Psoas muscle (tissue), 8 donors: ENCODE results near the gene LBR. TPM values are rescaled to one million over a fixed set of nuclear protein-coding genes. Genes with fewer than 3 reads are reported as not detected.
A peak's percentile ranks its signal among the peaks of the same experiment; 100 is the strongest.

Source experiments
- ATAC-seq, 4 donors: fragments of 200-7000 bp; cut with Tn5 transposase; one replicate each; pipeline ENCODE4 v1.9.1; 2020; ENCODE audit warnings: moderate library complexity in 3 of 4, mild to moderate bottlenecking in 2 of 4
- DNase-seq, 2 donors: peaks; one replicate each; pipeline ENCODE4 v3.0.0-alpha.2; 2020
- H3K27ac ChIP-seq: fragments of 200-600 bp; one replicate; pipeline ENCODE4 v1.8.0; 2022
- H3K27me3 ChIP-seq, 3 donors: fragments of 200-600 bp in 1 of 3; one replicate each; pipeline versions ENCODE4 v1.6.1 to v1.8.0; 2013 to 2022; ENCODE audit warnings: low read length in 2 of 3, mild to moderate bottlenecking in 2 of 3, moderate library complexity in 1 of 3; ENCODE audit not compliant: insufficient read depth in 3 of 3
- H3K36me3 ChIP-seq, 2 donors: fragments of 200-600 bp in 1 of 2; one replicate each; pipeline versions ENCODE4 v1.6.1 to v1.8.0; 2013 to 2022; ENCODE audit warnings: low read depth in 1 of 2, mild to moderate bottlenecking in 1 of 2, moderate library complexity in 1 of 2; ENCODE audit not compliant: insufficient read depth in 1 of 2
- H3K4me1 ChIP-seq: fragments of 200-600 bp; one replicate; pipeline ENCODE4 v1.8.0; 2022
- H3K4me3 ChIP-seq: fragments of 200-600 bp; one replicate; pipeline ENCODE4 v1.8.0; 2022; ENCODE audit warnings: mild to moderate bottlenecking
- H3K9me3 ChIP-seq: fragments of 200-600 bp; one replicate; pipeline ENCODE4 v1.8.0; 2022
- CTCF ChIP-seq: fragments of 200-600 bp; IDR thresholded peaks from one replicate; pipeline ENCODE4 v1.8.0; 2022; ENCODE audit warnings: antibody characterized with exemption
- WGBS, 3 donors: extraction: QIAGEN DNeasy Blood & Tissue Kit; methylation state at CpG; one replicate each; pipeline versions ENCODE4 v1.1.6 to v1.1.7; 2013; 5-methylcytosine and 5-hydroxymethylcytosine counted together
- intact Hi-C, 2 donors: fragments of 100-400 bp; cut with DNase I; formaldehyde crosslinking; loops; one replicate each; pipeline versions ENCODE4 v1.11.0 to v1.14.2; 2022
- polyA plus RNA-seq, 3 donors: library from polyadenylated mRNA; stranded (reverse); fragments of 200-250 nt; gene quantifications; one replicate each; pipeline ENCODE4 v1.2.3, GENCODE V29; 2013
- total RNA-seq, 4 donors: library from RNA; stranded (reverse); fragmentation: NEBNext Ultra II Directional in 2 of 4; extraction: Animal tissue kit (Norgen Biotek cat#: 25700) in 2 of 4; gene quantifications; one replicate each; pipeline versions ENCODE4 v1.2.1 to v1.2.4, GENCODE V29; 2021 to 2023
- donor health status: healthy with polysubstance abuse.
- donor health status: DM: no; HTN: no; CAD: no; lungs with moderate emphysema.
- donor health status: Bipolar disorder and iron deficiency.
- donor health status: healthy.
- donor health status: DM: yes; HTN: yes; CAD: no.
- donor health status: DM: no; HTN: no; CAD: no.
- donor health status: DM: no; HTN: no; CAD: no.
- donor health status: DM: yes; HTN: yes; CAD: no.

The LBR gene
- total and polyA plus RNA-seq, 7 donors: 6.8 to 22.8 (median 14.6) TPM

GRCh38 chr1:225467193-225468020, 39.6 kb upstream of the LBR start:
- ATAC-seq (peak; percentile 23 to 69 (median 42)), DNase-seq (peak; percentile 56 to 82)
- H3K27ac ChIP-seq: peak overlapping the region; percentile 60
- H3K4me3 ChIP-seq: peak overlapping the region; percentile 52
- no peaks in the 10 kb centered on the region for H3K27me3 ChIP-seq
- H3K9me3 ChIP-seq: no peaks in the 10 kb centered on the region
- intact Hi-C loops: no loop called here
- WGBS, 3 donors: 67 to 71% (median 69%) methylated on average over 24 to 26 of the region's 26 CpGs
- H3K36me3 ChIP-seq: no peaks in the 10 kb centered on the region
- H3K4me1 ChIP-seq: peaks cover 7% of the 10 kb centered on the region
- no peak for TF ChIP-seq CTCF

DNA sequence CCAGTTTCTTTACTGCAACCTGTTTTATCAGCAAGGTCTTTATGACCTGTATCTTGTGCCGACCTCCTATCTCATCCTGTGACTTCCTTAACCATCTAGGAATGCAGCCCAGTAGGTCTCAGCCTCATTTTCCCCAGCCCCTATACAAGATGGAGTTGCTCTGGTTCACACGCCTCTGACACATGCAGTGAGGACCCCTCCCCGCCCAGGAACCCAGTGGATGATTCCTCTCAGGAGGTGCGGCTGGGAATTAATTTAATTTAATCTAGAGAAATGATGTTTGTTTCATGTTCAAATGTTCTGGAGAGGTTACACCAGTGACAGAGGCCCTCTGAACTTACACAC, 39.0 kb upstream of the LBR start:
- no peak for DNase-seq
- peak overlapping the region; percentile 60 for H3K27ac ChIP-seq
- intact Hi-C loops: no loop called here
- ATAC-seq: no peak
- TF ChIP-seq CTCF: no peak
- H3K9me3 ChIP-seq: no peaks in the 10 kb centered on the region
- peaks cover 7% of the 10 kb centered on the region for H3K4me1 ChIP-seq
- H3K36me3 ChIP-seq: no peaks in the 10 kb centered on the region
- no peaks in the 10 kb centered on the region for H3K27me3 ChIP-seq
- peak overlapping the region; percentile 52 for H3K4me3 ChIP-seq
- WGBS, 3 donors: 89 to 92% (median 92%) methylated on average over 4 of the region's 4 CpGs

- intact Hi-C loops: no loop called here
- Histone ChIP-seq H3K4me3 (no peak overlapping the region), H3K9me3 (no peaks in the 10 kb centered on the region), H3K27ac (peak overlapping the region; percentile 16), H3K36me3 (no peaks in the 10 kb centered on the region), H3K27me3 (no peaks in the 10 kb centered on the region), H3K4me1 (peaks cover 7% of the 10 kb centered on the region)
- TF ChIP-seq CTCF: no peak
- WGBS, 3 donors: 89 to 90% (median 89%) methylated on average over 26 of the region's 26 CpGs
- peak in 1 of 2 donors; percentile 45 for DNase-seq
- no peak for ATAC-seq
Observed at GRCh38 chr1:225465793-225466517, 38.1 kb upstream of the LBR start.

- no peaks in the 10 kb centered on the region for H3K27me3 ChIP-seq
- no peak for TF ChIP-seq CTCF
- DNase-seq: peak in 1 of 2 donors; percentile 46
- peak overlapping the region; percentile 16 for H3K27ac ChIP-seq
- H3K4me3 ChIP-seq: no peak overlapping the region
- H3K9me3 ChIP-seq: no peaks in the 10 kb centered on the region
- intact Hi-C loops: no loop called here
- H3K36me3 ChIP-seq: no peaks in the 10 kb centered on the region
- 57 to 64% (median 63%) methylated on average over 15 of the region's 15 CpGs for WGBS, 3 donors
- no peak for ATAC-seq
- peaks cover 1% of the 10 kb centered on the region for H3K4me1 ChIP-seq
Observed at GRCh38 chr1:225464851-225465792, 37.3 kb upstream of the LBR start.
